Fibroblast of skin of abdomen (primary cell): ENCODE data around the gene TTLL3.
"Not testable (repeated sequence)": the region's sequence is repeated elsewhere in the genome, so short reads cannot be mapped to it uniquely, and the experiment has no call there.

ENCODE experiments used
- DNase-seq: peaks from one replicate; pipeline ENCODE4 v3.0.0-alpha.2; 2013

The TTLL3 gene

GRCh38 chr3:9869955-9870354, 59.9 kb downstream of the TTLL3 start:
- no peak for DNase-seq

- peak; percentile 81 for DNase-seq
These were observed 60.9 kb downstream of the TTLL3 start for GRCh38 chr3:9870978-9871377.

- DNase-seq, result not testable (repeated sequence)
These were observed 62.0 kb downstream of the TTLL3 start for GRCh38 chr3:9872067-9872466.

GRCh38 chr3:9875448-9875847, 65.4 kb downstream of the TTLL3 start:
- no peak for DNase-seq

GRCh38 chr3:9876255-9876654, 66.2 kb downstream of the TTLL3 start:
- not testable (repeated sequence) for DNase-seq

- no peak for DNase-seq
These were observed 66.9 kb downstream of the TTLL3 start for GRCh38 chr3:9876991-9877390.

GRCh38 chr3:9878700-9879099, 68.6 kb downstream of the TTLL3 start:
- DNase-seq, result no peak

- DNase-seq, result no peak
These were observed 69.9 kb downstream of the TTLL3 start, which contains the start of gene CIDEC for GRCh38 chr3:9879830-9880549. CIDEC (minus strand) TSS chr3:9880253; CDS start chr3:9878486, 1,767 bp downstream.

GRCh38 chr3:9881441-9881840, 71.4 kb downstream of the TTLL3 start:
- no peak for DNase-seq

- peak; percentile 58 for DNase-seq
These were observed 73.9 kb downstream of the TTLL3 start for GRCh38 chr3:9883706-9884554.

- DNase-seq, result peak; percentile 87
These were observed 74.6 kb downstream of the TTLL3 start for GRCh38 chr3:9884555-9885165.
